GM21515 (cell line): ENCODE results near the gene TEKT5.
"Not testable (repeated sequence)": the region's sequence is repeated elsewhere in the genome, so short reads cannot be mapped to it uniquely, and the experiment has no call there.

Experiments
- ATAC-seq: cut with Tn5 transposase; IDR thresholded peaks from one replicate; pipeline ENCODE4 v1.9.1; 2021; ENCODE audit not compliant: unreplicated experiment

Gene TEKT5

DNA sequence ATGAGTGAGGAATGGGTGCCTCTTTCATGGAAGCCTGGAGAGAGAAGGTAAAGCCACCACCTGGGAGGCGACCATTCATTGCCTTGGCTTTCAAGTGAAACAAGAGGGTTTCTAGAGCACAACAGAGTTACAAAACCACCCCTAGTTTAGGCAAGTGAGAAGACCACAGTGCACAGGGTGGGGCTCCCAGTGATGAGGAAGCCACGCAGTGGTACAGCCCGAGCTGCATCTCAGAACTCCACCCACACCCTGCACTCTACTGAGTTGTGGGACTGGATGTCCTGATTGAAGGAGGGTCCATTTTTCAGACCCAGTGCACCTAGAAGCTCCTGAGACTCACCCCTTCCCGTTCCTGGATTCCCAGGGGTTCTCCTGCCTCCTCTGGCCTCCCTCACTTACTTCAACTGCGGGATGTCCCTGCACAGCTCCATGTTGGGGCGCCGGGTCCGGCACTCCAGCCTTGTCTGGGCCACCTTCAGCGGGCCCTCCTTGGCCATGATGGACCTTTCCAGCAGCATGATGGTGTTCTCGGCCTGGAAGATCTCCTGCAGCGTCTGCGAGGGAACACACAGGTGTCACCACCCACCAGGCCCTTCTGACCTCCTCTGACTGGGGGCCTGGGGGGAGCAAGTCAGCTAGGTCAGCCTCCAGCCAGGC, 59.2 kb downstream of the TEKT5 start:
- ATAC-seq = no peak

DNA sequence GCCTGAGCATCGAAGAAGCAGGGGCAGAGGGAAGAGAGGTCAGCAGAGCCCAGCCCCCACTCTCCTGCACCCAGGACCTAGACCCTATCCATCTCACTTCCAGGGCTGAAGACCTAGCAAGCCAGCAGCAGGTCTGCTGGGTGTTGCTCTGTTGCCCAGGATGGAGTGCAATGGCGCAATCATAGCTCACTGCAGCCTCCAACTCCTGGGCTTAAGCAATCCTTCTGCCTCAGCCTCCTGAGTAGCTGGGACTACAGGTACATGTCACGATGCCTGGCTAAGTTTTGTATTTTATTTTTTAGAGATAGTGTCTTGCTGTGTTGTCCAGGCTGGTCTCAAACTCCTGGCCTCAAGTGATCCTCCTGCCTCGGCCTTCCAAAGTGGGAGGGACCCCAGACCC, 61.3 kb downstream of the TEKT5 start:
- ATAC-seq = not testable (repeated sequence)

DNA sequence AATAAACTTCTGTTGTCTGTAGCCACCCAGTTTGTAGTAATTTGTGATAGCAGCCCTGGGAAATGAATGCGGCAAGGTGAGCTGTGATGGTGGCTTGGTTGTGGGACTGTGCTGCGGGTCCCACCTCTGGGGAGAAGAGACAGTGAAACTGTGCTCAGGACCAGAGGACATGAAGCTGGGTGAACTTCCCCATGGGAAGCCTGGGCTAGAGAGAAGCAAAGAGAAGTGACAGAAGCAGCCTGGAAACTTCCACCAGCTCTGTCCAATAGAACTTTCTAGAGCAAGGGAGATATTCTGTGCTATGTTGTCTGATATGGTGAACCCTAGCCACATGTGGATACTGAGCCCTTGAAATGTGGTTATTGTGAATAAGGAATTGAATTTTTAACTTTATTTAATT, 62.8 kb downstream of the TEKT5 start:
- no peak for ATAC-seq

DNA sequence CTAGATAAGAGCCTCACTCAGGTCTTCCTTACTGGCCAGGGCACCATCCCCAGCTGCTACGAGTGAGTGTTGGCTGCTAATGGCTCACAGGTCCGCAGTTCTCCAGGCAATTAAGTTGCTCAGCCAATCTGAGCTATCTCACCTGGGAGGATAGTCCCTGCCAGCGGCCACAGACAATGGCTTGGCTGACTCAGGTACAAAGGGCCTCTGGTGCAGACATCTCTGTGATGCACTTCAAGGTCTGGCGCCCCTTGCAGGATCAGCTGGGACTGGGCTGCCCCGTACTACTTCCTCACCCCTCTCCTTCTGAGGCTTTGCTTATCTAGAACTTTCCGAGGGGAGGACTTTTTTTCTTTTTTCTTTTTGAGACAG, 65.2 kb downstream of the TEKT5 start:
- no peak for ATAC-seq

DNA sequence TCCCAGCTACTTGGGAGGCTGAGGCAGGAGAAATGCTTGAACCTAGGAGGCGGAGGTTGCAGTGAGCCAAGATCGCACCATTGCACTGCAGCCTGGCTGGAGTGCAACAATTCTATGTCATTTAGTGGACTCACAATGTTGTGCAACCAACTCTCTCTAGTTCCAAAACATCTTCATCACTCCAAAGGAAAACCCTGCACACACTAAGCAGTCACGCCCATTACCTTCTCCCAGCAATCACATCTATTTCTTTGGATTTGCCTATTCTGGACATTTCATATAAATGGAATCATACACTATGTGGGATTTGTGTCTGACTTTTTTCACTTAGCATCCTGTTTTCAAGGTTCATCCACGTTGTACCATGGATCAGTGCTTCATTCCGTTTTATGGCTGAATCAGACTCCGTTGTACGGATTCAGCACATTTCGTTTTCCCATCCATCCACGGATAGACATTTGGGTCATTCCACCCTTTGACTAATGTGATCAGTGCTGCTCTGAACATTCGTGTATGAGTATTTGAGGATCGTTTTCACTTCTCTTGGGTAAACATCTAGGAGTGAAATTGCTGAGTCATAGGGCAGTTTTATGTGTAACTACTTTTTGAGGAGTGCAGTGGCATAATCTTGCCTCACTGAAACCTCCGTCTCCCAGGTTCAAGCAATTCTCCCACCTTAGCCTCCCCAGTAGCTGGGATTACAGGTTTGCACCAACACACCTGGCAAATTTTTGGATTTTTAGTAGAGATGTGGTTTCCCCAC, 69.0 kb downstream of the TEKT5 start:
- ATAC-seq = no peak

DNA sequence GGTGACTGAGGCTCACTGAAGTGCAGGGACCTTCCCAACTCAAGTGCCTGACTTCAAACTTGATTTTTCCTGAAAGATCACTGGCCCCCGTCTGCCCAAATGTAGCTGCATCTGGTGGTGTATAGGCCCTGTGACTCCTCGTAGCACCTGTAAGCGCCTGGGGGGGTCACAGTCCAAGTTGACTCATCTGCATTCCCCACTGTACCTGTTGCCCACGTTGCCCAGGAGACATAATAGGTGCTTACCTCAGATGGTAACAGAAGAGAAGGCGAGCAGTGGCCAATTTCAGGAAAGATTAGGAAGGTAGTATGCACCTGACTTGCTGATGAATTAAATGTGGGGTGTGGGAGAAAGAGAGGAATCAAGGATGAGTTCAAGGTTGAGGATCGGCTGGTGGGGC, 70.2 kb downstream of the TEKT5 start:
- no peak for ATAC-seq

DNA sequence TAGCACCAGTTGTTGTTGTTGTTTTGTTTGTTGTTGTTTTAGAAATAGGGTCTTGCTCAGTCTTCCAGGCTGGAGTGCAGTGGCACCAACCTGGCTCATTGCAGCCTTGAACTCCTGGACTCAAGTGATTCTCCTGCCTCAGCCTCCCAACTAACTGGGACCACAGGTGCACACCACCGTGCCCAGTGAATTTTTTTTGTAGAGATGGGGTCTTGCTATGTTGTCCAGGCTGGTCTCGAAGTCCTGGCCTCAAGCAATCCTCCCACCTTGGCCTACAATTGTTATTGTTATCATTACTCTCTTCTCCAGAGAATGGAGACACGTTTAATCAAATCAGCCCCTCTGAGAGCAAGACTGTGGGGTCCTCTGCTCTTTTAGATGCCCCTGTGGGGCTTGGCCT, 71.7 kb downstream of the TEKT5 start:
- ATAC-seq = no peak

DNA sequence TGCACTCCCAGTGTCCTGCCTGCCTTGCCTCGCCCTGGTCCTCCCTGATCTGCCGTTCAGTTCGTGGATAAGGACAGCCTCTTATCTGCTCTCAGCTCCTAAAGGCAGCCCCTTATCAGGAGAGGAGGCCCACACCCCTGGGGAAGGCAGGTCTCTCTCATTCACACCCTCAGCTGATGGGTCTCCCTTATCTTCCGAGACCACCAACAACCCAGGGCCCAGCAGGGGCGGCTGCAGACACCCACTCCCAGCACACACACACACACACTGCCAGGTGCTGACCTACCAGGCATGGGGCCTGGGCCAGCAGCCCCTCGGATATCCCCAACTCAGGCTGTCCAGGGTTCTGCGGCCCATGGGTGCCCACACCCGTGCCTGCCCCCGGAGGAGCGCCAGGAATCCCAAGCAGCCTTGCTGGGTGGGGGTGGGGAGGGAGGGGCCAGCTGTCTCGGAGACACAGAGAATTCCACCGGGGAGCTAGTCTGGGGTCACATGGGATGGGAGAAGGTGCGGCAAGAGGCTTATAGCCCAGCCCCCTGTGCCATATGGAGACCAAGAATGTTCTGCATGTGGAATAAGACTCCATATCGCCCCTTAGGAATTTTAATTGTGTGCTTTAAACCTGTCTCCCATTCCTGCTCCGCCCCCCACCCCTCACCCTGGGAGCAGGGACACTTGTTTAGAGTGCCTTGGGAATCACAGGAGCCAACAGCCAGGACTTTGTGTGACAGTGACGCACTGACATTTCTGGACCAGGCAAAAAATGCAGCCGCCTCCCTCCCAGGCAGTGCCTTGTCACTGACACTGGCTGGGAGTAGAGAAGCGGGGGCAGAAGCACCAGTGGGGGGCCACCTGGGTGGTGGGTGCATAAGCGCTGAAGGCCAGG, 72.5 kb downstream of the TEKT5 start:
- ATAC-seq = no peak

DNA sequence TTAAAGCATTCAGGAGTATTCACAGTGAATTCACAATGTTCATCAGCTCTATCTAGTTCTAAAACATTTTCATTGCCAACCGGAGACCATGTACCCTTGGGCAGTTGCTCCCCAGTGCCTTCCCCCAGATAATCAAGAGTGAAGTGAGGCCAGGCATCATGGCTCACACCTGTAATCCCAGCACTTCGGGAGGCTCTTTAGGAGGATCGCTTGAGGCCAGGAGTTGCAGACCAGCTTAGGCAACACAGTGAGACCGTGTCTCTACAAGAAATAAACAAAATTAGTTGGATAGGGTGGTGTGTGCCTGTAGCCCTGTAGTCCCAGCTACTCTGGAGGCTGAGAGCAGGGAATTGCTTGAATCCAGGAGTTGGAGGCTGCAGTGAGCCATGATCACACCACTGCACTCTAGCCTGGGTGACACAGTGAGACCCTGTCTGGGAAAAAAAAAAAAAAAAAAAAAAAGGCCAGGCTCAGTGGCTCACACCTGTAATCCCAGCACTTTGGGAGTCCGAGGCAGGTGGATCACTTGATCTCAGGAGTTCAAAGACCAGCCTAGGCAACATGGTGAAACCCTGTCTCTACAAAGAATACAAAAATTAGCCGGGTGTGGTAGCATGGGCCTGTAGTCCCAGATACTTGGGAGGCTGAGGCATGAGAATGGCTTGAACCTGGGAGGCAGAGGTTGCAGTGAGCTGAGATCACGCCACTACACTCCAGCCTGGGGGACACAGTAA, 73.3 kb downstream of the TEKT5 start:
- ATAC-seq = not testable (repeated sequence)

DNA sequence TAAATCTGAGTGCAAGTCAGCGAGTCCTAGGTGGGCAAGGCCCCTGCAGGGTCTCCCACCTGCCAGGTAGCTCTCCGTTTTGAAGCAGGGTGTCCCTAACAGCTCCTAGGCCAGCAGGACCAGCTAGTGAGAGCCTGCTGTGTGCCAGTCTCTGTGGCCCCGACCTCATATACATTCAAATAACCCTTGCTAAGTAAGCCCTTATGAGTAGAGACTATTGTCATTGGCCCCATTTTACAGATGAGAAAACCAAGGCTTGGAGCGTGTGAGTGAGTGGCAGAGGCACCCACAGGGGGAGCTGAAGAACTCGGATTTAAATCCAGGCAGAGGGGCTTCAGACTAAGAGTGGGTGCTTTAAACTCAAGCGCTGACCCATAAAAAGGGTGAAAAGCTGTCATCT, 74.6 kb downstream of the TEKT5 start:
- ATAC-seq = no peak

DNA sequence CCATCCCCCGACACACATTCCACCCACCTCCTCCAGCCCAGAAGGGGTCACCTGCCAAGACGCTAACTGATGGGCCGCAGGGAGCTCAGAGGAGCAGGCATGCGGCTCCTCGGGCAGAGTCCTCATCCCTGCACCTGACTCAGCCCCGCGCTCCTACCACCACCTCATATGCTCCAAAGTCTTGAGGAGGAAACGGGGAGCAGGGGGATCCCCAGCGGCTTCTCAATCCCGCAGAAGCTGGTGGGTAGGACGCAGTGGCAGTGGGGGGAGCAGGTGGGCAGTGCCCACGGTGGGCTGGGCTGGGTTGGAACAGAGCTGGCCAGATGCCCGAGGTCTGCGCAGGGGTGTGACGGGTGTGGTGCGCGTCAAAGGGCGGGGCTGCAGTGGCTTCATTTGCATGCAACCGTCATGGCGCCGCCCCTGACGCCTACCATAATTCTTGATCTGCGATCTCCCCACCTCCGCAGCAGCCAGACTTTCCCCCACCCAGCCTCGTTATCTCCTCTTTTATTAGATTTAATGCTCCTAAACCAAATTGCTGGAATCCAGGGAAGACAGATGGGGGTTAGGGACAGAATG, 75.4 kb downstream of the TEKT5 start:
- no peak for ATAC-seq

DNA sequence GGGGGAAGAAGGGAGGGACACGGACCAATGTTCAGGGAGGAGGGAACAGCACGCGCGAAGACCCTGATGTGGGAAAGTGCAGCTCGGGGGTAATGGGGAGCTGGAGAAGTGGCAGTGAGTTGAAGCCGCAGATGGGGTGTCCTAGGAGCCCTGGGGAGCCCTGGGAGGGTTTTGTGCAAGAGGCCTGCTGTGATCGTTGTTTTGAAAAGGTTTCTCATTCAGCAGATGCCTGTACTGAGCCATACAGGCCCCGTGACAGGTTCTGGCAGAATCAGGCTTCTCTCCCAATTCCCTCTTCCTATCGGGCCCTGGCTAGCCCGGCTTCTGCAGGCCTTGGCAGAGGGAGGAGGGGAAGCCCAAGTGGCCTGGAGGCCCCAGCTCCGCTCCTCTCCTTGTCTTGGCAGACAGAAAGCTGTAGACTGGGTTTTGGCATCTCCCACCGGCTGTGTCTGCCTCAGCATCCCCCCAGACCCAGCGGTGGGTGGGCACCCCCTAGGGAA, 76.0 kb downstream of the TEKT5 start:
- ATAC-seq = no peak

DNA sequence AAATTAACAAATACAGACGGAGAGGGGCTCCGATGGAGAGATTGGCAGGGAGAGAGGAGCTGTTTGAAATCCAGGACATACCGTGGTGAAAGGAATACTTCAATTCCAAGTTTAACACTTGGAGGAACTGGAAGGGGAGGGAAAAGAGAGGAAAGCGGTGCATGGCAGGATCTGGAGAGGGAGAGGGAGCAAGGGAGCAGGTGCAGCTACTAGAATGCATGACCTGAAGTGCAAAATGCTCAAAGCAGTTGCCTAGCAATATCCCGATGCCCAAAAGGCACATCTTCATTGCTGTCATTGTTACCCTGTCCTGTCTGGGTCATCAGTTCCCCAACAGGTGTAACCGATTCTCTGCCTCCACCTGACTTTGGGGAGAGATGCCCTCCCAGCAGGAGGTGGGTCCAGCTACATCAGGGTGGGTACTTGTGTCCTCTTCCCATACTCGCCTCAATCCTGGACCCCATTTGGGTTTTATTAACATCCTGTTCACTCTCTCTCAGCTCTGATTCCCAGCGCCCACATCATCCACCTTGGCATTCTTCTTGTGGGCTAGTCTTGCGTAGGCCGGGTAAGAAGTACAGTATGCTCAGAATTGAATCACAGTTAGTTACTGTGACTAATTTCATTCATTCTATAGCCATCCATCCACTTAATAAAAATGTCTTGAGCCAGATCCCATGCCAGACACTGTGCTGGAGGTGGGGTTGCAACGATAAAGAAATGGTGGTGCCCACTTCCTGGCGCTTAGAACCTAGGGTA, 76.9 kb downstream of the TEKT5 start:
- no peak for ATAC-seq

DNA sequence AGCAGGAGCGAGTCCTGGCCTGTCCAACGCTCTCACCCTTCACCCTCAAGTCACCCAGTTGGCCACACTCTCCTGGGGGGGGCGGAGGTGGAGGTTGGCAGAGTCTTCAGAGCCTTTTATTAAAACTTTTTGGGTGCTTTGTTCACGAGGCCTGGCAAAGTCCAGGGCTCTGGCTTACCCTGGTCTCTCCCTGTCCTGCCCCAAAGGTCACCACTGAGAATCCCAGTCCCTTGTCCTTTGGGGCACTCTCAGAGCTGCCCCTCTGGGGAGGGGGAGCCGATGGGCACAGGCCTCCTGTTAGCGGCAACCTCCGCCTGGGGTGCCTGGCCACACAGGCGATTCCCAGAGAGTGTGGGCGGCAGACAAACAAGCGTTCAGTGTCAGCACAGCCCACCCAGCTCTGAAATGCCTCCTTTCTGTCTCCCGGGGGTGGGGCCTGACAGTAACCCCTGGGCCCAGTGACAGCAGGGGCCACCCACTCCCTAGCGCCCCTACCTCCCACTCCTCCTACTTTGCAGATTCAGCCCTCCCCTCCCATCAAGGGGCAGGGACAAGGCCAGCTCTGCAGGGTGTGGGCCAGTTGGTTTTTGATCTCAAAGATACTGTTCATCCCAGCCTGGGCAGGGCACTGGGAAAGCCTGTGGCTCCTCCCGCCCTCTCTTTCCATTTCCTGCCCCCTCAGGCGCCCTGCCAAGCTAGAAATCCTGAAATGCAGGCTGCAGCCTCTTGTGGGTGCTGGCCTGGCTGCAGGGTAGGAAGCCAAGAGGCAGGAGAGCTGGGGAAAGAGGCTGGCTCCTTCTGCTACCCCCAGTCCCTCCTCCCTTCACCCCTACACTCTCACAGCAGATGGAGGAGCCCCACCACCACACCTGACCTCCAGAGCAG, 77.7 kb downstream of the TEKT5 start:
- no peak for ATAC-seq

DNA sequence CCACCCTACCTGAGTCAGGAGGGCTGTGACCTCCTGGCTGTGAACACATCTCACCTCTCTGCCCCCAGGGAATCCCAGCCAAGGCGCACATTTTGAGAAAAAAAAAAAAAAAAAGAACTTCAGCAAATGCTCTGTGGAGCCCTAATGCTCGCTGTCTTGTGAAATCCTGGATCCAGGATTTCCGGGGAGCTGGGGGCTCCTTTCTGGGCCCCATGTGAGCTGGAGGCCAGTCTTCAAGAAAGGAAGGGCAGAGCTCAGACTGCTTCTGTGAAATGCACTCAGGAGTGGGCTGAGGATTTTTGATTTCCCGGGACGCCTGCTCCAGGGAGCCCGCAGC, 78.3 kb downstream of the TEKT5 start:
- ATAC-seq = no peak

DNA sequence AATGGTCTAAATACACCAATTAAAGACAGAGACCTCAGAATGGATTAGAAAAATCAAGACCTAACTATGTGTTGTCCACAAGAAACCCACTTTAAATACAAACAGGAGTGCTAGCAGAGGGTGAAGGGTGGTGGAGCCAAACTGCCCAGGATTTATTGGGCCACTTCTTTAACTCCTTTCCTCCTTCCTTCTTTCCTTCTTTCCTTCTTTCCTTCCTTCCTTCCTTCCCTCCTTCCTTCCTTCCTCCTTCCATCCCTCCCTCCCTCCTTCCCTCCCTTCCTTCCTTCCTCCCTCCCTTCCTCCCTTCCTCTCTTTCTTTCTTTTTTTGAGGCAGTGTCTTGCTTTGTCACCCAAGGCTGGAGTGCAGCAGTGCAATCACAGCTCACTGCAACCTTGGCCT, 80.0 kb downstream of the TEKT5 start:
- ATAC-seq = no peak

DNA sequence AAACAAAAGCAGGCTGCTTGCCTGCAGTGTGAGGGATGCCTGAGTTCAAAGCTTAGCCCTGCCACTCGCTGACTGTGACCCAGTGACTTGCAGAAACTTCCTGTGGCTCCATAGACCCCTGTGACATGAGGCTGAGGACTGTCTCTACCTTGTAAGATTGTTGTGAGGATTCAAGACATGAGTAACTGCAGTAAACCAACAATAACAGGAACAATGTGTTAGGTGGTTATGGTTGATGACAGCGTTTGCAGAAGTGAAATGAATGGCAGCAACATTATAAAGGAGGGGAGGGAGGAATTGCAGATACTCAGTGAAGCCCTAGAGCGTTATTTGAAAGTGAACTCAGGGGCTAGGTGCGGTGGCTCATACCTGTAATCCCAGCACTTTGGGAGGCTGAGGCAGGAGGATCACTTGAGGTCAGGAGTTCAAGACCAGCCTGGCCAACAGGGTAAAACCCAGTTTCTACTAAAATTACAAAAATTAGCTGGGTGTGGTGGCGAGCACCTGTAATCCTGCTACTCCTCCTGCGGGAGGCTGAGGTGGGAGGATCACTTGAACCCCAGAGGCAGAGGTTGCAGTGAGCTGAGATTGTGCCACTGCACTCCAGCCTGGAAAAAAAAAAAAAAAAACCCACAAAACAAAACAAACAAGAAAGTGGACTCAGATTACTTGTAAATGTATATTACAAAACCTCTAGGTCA, 80.8 kb downstream of the TEKT5 start:
- no peak for ATAC-seq

DNA sequence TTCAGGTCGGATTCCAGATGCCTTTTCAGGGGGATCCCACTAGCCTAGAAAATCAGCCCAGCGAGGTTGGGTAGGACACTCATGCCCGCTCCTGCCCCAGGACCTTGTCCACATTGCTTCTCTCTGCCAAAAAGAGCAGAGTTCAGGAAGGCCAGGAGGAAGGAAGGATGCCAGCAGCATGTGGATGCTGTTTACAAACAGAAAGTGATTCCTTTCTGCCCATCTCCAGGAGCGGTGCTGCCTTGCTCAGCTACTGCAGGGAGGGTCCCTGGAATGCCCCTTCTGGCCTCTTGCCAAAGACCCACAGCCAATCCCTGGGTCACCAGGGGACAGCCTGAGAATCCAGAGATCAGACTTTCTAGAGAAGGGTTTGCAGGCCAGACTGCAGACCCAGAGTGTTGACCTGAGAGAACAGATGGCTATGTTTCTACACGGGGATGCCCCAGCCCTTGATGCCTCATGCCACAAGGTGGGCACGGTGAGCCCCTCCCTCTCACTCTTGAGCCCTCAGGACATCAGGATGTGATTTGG, 82.0 kb downstream of the TEKT5 start:
- ATAC-seq = no peak
